IPS-15b (cell line): Measurements from ENCODE around the gene NTRK1.
"Not testable (repeated sequence)": the region's sequence is repeated elsewhere in the genome, so short reads cannot be mapped to it uniquely, and the experiment has no call there.

Source experiments
- H3K27me3 ChIP-seq: one replicate; pipeline ENCODE4 v1.6.1; 2013; ENCODE audit warnings: low read length; ENCODE audit not compliant: control insufficient read depth, insufficient read depth
- H3K36me3 ChIP-seq: one replicate; pipeline ENCODE4 v1.6.1; 2013; ENCODE audit warnings: low read length; ENCODE audit not compliant: control insufficient read depth, insufficient read depth
- H3K4me1 ChIP-seq: one replicate; pipeline ENCODE4 v1.6.1; 2013; ENCODE audit warnings: mild to moderate bottlenecking, low read length; ENCODE audit not compliant: control insufficient read depth, insufficient read depth
- H3K4me3 ChIP-seq: one replicate; pipeline ENCODE4 v1.5.1; 2013; ENCODE audit warnings: low read depth, low read length
- H3K9ac ChIP-seq: one replicate; pipeline ENCODE4 v1.6.1; 2013; ENCODE audit warnings: low read depth, mild to moderate bottlenecking, low read length
- H3K9me3 ChIP-seq: one replicate; pipeline ENCODE4 v1.6.1; 2013; ENCODE audit warnings: mild to moderate bottlenecking, low read length; ENCODE audit not compliant: control insufficient read depth, insufficient read depth

The NTRK1 gene

DNA sequence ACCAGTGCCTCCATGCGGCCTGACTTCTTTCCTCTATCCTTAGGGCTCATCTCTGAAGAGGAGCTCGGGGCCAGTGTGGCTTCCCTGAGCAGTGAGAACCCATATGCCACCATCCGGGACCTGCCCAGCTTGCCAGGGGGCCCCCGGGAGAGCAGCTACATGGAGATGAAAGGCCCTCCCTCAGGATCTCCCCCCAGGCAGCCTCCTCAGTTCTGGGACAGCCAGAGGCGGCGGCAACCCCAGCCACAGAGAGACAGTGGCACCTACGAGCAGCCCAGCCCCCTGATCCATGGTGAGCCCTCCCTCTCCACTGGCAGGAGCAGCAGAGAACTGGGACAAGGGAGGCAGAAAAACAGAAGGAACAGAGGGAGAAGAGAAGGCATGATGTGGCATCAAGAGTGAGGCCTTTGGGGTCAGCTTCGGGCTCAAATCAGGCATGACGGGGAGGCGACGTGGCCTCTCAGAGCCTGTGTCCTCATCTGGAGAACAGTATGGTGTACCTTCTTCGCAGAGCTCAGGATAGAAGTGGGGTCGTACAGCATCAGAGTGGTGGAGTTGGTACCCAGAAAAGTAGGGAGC is 53.2 kb downstream of the NTRK1 start:
- H3K27me3 ChIP-seq = peaks cover 37% of the 10 kb centered on the region
- no peak overlapping the region for H3K4me3 ChIP-seq
- H3K9me3 ChIP-seq = no peaks in the 10 kb centered on the region
- peaks cover 4% of the 10 kb centered on the region for H3K4me1 ChIP-seq
- H3K9ac ChIP-seq = no peak overlapping the region
- H3K36me3 ChIP-seq = no peaks in the 10 kb centered on the region

DNA sequence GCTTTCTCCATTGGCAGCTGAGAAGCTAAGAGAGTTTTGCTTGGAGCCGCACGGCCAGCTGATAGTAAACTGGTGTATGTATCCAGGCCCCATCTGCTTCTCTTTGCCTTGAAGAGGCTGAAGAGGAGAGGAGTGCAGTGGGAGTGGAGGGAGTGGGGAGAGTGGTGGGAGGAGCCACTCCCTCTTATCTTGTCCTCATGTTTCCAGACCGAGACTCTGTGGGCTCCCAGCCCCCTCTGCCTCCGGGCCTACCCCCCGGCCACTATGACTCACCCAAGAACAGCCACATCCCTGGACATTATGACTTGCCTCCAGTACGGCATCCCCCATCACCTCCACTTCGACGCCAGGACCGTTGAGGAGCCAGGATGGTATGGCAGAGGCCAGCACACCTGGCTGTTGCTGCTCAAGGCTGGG is 53.8 kb downstream of the NTRK1 start:
- Histone ChIP-seq H3K9me3 (no peaks in the 10 kb centered on the region), H3K27me3 (peaks cover 42% of the 10 kb centered on the region), H3K9ac (no peak overlapping the region), H3K4me3 (no peak overlapping the region), H3K4me1 (peaks cover 4% of the 10 kb centered on the region), H3K36me3 (no peaks in the 10 kb centered on the region)

DNA sequence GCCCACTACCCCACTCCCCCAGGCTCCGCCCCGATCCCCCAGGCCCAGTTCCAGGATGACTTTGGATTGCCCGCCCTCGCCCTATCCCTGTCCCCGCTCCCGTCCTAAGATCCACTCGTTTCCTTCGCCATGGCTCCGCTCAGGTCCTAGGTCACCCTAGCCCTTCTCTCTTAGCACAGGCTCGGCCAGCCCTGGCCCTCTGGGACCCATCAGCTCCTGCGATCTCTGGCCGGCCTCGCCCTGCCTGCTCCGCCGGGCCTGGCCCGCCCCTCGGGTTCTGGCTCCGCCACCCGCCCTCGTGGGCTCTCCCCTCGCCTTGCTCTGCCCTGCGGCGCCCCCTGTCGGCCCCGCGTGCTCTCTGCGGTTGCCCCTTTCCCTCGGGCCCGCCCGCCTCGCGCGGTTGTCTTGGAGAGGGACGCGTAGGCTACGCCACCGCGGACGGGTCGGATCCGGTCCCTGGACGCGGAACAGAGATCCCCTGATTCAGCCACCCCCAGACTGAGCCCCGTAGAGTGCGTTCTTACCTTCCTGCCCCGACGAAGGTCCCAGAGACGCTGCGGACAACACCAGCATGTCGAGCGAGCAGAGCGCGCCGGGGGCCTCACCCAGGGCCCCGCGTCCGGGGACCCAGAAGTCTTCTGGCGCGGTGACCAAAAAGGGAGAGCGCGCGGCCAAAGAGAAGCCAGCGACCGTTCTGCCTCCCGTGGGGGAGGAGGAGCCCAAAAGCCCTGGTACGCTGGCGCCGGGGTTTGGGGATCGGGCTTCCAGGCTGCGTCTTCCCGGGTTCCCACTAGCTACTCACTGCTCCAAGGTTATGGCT is 59.8 kb downstream of the NTRK1 start, which contains the start of gene LRRC71:
Gene LRRC71, plus strand, starts transcription at position 400 of the 820 bp plus-strand sequence. Its CDS starts 172 bp downstream, at position 572.
- Histone ChIP-seq H3K4me1 (no peaks in the 10 kb centered on the region), H3K9ac (no peak within 1 kb of the TSS), H3K36me3 (no peaks in the 10 kb centered on the region), H3K27me3 (peaks cover 80% of the 10 kb centered on the region), H3K9me3 (no peaks in the 10 kb centered on the region), H3K4me3 (peak within 1 kb of the TSS; percentile 68)

GRCh38 chr1:156921053-156921529 is 60.4 kb downstream of the NTRK1 start:
- no peaks in the 10 kb centered on the region for H3K4me1 ChIP-seq
- no peak overlapping the region for H3K9ac ChIP-seq
- no peaks in the 10 kb centered on the region for H3K36me3 ChIP-seq
- H3K4me3 ChIP-seq = peak overlapping the region; percentile 68
- H3K27me3 ChIP-seq = peaks cover 83% of the 10 kb centered on the region
- no peaks in the 10 kb centered on the region for H3K9me3 ChIP-seq

GRCh38 chr1:156922986-156923669 is 62.5 kb downstream of the NTRK1 start:
- H3K9ac ChIP-seq = no peak overlapping the region
- H3K36me3 ChIP-seq = no peaks in the 10 kb centered on the region
- H3K9me3 ChIP-seq = no peaks in the 10 kb centered on the region
- H3K4me3 ChIP-seq = peak overlapping the region; percentile 53
- H3K27me3 ChIP-seq = peaks cover 96% of the 10 kb centered on the region
- H3K4me1 ChIP-seq = no peaks in the 10 kb centered on the region

DNA sequence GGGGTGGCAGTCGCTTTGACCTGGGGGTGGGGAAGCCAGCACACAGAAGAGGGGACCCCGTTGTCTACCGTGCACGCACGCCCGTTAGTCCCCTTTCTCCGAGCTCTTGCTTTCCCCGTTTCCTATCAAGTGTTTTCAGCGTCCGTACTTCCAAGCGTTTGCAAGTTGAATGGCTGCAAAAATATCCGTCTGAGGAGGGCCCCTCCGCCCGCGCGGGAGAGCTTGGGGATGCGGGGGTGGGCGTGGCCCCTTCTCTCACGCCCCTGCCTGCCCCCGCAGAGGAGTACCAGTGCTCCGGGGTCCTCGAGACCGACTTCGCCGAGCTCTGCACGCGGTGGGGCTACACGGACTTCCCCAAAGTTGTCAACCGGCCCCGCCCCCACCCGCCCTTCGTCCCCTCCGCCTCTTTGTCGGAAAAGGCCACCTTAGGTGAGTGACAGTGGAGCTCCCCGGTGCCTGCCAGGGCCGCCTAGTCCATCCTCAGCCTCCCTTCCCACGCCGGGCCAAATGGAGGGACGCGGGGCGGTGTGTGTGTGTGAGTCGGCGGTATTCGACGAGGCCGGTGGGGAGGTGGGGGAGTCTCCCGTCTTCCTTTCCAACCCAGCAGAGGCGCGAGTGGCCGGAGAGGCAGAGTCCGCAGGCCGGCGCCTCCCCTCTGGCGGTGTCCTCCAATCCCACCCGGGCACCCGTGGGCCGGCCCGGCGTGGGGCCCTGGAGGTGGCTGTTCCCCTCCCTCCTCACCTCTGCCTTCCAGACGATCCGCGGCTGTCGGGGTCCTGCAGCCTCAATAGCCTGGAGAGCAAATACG is 63.2 kb downstream of the NTRK1 start:
- H3K36me3 ChIP-seq = no peaks in the 10 kb centered on the region
- no peak overlapping the region for H3K9ac ChIP-seq
- H3K27me3 ChIP-seq = peaks cover 96% of the 10 kb centered on the region
- peak overlapping the region; percentile 53 for H3K4me3 ChIP-seq
- no peaks in the 10 kb centered on the region for H3K9me3 ChIP-seq
- H3K4me1 ChIP-seq = no peaks in the 10 kb centered on the region

DNA sequence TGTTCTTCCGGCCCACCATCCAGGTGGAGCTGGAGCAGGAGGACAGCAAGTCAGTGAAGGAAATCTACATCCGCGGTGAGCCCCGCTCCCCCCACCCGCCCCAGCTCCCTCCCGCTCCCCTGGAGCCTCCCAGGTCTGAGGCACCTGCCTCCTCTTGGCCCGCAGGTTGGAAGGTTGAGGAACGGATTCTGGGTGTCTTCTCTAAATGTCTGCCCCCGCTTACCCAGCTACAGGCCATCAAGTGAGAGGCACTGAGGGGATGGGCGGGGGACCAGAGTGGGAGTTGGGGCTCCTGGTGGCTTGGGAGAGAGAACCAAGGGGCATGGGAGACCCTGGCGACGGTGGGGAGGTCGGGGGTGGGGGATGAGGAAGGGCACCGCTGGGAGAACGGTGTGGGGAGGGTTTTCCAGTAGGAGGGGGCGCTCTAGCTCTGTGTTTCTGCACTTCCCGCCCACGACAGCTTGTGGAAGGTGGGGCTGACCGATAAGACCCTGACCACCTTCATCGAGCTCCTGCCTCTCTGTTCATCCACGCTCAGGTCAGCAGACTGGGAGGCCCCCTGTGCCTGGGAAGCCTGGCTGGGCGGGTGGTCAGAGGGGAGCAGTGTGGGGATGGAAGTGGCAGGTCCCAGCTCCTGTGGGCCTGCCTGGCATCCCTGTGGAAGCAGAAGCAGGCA is 64.0 kb downstream of the NTRK1 start:
- Histone ChIP-seq H3K4me3 (peak overlapping the region; percentile 53), H3K27me3 (peaks cover 96% of the 10 kb centered on the region)

GRCh38 chr1:156925154-156926010 is 64.7 kb downstream of the NTRK1 start:
- Histone ChIP-seq H3K27me3 (peaks cover 93% of the 10 kb centered on the region), H3K4me1 (no peaks in the 10 kb centered on the region), H3K4me3 (peak overlapping the region; percentile 53), H3K9ac (no peak overlapping the region), H3K36me3 (no peaks in the 10 kb centered on the region), H3K9me3 (no peaks in the 10 kb centered on the region)

More for the DNA sequence above, 64.0 kb downstream of the NTRK1 start:
- Histone ChIP-seq H3K9me3 (no peaks in the 10 kb centered on the region), H3K9ac (no peak overlapping the region), H3K36me3 (no peaks in the 10 kb centered on the region), H3K4me1 (no peaks in the 10 kb centered on the region)

GRCh38 chr1:156926175-156926574 is 65.5 kb downstream of the NTRK1 start:
- peaks cover 91% of the 10 kb centered on the region for H3K27me3 ChIP-seq
- no peaks in the 10 kb centered on the region for H3K9me3 ChIP-seq
- no peak overlapping the region for H3K9ac ChIP-seq
- H3K4me3 ChIP-seq = no peak overlapping the region
- H3K4me1 ChIP-seq = no peaks in the 10 kb centered on the region
- no peaks in the 10 kb centered on the region for H3K36me3 ChIP-seq

GRCh38 chr1:156926695-156927094 is 66.0 kb downstream of the NTRK1 start:
- H3K36me3 ChIP-seq, H3K9ac ChIP-seq, H3K4me1 ChIP-seq, H3K9me3 ChIP-seq: not testable (repeated sequence)
- H3K4me3 ChIP-seq = peak overlapping the region; percentile 56
- peaks cover 86% of the 10 kb centered on the region for H3K27me3 ChIP-seq
